AG04450 (cell line): ENCODE data around the gene WDR70. TPM values are rescaled to one million over a fixed set of nuclear protein-coding genes. Genes with fewer than 3 reads are reported as not detected.

ENCODE experiments used
- CTCF ChIA-PET: fragments of 300-600, 350-600 bp; formaldehyde crosslinking; extraction: SDS; loops from one replicate; lab custom pipeline; 2022; ENCODE audit warnings: antibody characterized with exemption, inconsistent platforms; lab: Charles Lee
- POLR2A ChIA-PET: fragments of 350-600 bp; formaldehyde crosslinking; extraction: SDS; loops from one replicate; lab custom pipeline; 2021; ENCODE audit warnings: antibody characterized with exemption, inconsistent platforms; lab: Yijun Ruan, JAX
- DNase-seq: peaks from one replicate; pipeline ENCODE4 v3.0.0-alpha.2; 2011; ENCODE audit warnings: low read depth, low spot score
- H3K27ac ChIP-seq: one replicate; pipeline ENCODE4 v1.5.1; 2012; ENCODE audit warnings: low read depth, low read length, control low read depth
- H3K27me3 ChIP-seq: one replicate; pipeline ENCODE4 v1.6.0; 2012; ENCODE audit warnings: low read length; ENCODE audit not compliant: control insufficient read depth, insufficient read depth
- H3K4me3 ChIP-seq: 2 replicates; pipeline ENCODE4 v1.5.1; 2011; ENCODE audit warnings: mild to moderate bottlenecking, low read depth, low read length, control low read depth
- H3K9me3 ChIP-seq: 2 replicates; pipeline ENCODE4 v1.5.1; 2012; ENCODE audit warnings: low read length; ENCODE audit not compliant: control insufficient read depth, insufficient read depth
- CTCF ChIP-seq: IDR thresholded peaks from 2 replicates; pipeline ENCODE4 v1.5.1; 2011; ENCODE audit warnings: low read depth, low read length, control low read depth, inconsistent platforms
- polyA plus RNA-seq: library from polyadenylated mRNA; depleted of rRNA; stranded (reverse); fragments of >200 nt; gene quantifications from 2 replicates; pipeline ENCODE4 v1.2.3, GENCODE V29; 2011

The WDR70 gene
- polyA plus RNA-seq, 1 experiment: 38.5 TPM

DNA sequence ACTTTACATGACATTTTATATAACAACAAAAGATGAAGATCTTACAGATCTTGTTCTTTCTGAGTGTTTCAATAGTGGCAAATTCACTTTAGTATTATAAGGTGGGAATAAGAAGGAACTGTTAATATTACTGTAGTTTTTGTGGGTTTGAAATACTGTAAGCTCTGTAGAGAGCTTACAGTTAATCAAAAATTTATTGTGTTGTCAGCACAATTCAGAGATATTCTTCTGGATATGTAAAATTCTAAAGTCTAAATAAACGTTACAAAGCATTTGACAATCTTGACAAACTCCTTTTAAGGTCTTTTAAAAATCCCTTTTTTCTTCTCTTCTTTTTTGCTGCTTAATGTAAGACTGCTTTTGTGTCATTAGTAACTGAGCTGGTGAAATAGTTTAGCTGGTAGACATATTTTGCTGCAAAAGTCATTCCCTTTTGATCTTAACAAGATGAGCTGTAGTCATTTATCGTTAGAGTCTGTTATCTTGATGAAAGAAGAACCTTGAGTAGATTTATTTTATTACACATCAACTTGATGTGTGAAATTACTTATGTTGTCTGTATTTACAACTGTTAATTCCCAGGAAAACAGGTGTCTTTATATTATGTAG lies 186.0 kb downstream of the WDR70 start:
- H3K4me3 ChIP-seq: no peak overlapping the region
- no peak for DNase-seq
- H3K27me3 ChIP-seq: no peaks in the 10 kb centered on the region
- no peaks in the 10 kb centered on the region; the same call in 1 of the 2 replicates for H3K9me3 ChIP-seq
- no peak for TF ChIP-seq CTCF
- ChIA-PET POLR2A (no interaction called here), CTCF (interaction anchor here (1.1 kb wide), 1 partner anchor 151 kb away, joined by 3 read pairs; no protein-coding TSS in a partner anchor)
- no peak overlapping the region for H3K27ac ChIP-seq

- TF ChIP-seq CTCF: no peak
- Histone ChIP-seq H3K9me3 (no peaks in the 10 kb centered on the region; the same call in 1 of the 2 replicates), H3K4me3 (no peak overlapping the region), H3K27me3 (no peaks in the 10 kb centered on the region), H3K27ac (no peak overlapping the region)
- DNase-seq: no peak
- CTCF ChIA-PET: interaction anchor here (0.9 kb wide), 1 partner anchor 625 kb away, joined by 3 read pairs; no protein-coding TSS in a partner anchor
- POLR2A ChIA-PET: interaction anchor here (0.6 kb wide), 1 partner anchor 449 kb away, joined by 12 read pairs; no protein-coding TSS in a partner anchor
Observed at GRCh38 chr5:37567566-37567965, 188.4 kb downstream of the WDR70 start.

DNA sequence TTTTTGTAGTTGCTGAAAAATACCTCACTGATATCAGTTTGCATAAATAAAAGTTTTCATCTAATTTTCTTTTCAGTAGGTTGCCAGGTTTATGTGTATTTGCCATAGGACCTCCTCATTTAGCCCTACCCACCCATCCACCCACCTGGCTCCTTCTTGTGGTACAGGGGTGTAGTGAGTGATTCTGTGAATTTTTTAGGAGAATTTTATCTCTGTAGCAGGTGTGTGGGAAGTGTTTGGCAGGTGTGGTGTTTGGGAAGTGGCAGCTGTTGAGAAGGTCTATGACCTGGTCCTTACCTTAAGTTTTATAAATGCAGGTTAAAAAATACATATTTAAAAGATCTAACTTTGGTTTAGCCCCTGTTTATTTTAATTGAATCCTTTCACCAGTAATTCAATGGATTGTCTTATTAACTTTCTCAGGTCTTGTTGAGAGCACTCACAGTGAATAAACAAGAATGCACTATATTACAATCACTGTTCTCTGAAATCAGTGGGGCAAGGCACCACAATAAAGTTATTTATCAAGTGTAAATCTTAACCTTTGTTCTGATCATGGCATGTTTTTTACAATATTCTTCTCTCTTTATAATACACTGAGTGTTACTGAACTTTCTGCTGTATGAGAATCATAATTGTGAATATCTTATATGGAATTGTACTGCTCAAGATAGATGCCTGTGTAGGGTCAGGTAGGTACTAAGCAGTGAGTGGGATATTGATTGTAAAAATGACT lies 189.1 kb downstream of the WDR70 start:
- Histone ChIP-seq H3K9me3 (no peaks in the 10 kb centered on the region; the same call in 1 of the 2 replicates), H3K27ac (no peak overlapping the region), H3K27me3 (no peaks in the 10 kb centered on the region), H3K4me3 (no peak overlapping the region)
- TF ChIP-seq CTCF: no peak
- no peak for DNase-seq
- ChIA-PET POLR2A (no interaction called here), CTCF (interaction anchor here (0.9 kb wide), 1 partner anchor 625 kb away, joined by 3 read pairs; no protein-coding TSS in a partner anchor)

DNA sequence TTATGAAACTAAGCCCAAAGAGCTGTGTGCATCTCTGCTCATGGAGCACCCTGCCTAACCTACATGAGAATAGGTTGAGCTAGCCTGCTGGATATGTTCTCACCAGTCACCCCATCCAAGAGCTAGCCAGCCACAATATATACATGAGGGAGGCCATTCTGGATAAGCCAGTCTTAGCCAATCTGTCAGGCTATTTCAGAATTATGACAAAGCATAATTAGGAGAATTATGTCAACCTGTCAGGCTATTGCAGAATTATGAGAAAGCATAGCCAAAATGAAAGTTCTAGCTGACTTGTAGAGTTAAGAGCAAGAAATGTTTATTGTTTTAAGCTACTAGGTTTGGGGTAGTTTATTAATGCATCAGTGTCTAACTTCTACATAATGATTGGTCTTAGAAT lies 189.8 kb downstream of the WDR70 start:
- Histone ChIP-seq H3K27me3 (no peaks in the 10 kb centered on the region), H3K9me3 (no peaks in the 10 kb centered on the region; the same call in 1 of the 2 replicates), H3K27ac (no peak overlapping the region), H3K4me3 (no peak overlapping the region)
- no peak for DNase-seq
- TF ChIP-seq CTCF: no peak
- POLR2A ChIA-PET: no interaction called here
- CTCF ChIA-PET: no interaction called here

- Histone ChIP-seq H3K27me3 (no peaks in the 10 kb centered on the region), H3K27ac (no peak overlapping the region), H3K9me3 (no peaks in the 10 kb centered on the region), H3K4me3 (no peak overlapping the region)
- POLR2A ChIA-PET: no interaction called here
- no peak for DNase-seq
- CTCF ChIA-PET: no interaction called here
- TF ChIP-seq CTCF: no peak
Observed at GRCh38 chr5:37569466-37569865, 190.3 kb downstream of the WDR70 start.
